Endothelial cell of umbilical vein (primary cell): ENCODE measurements around the gene TSPAN10. TPM values are rescaled to one million over a fixed set of nuclear protein-coding genes. Genes with fewer than 3 reads are reported as not detected.

Experiments used
- BruUV-seq: library from RNA; stranded (reverse); fragments of 400-500 nt; replicated peaks from 2 replicates; lab custom pipeline; 2021; lab: Mats Ljungman, UMichigan
- CTCF ChIA-PET: fragments of 300-600, 350-600 bp; sonication (Branson Sonifier 250); formaldehyde crosslinking; loops from one replicate; lab custom pipeline; 2021; ENCODE audit warnings: antibody characterized with exemption, inconsistent platforms; lab: Charles Lee
- POLR2A ChIA-PET: fragments of 300-600, 350-600 bp; sonication (Branson Sonifier 250); formaldehyde crosslinking; loops from one replicate; lab custom pipeline; 2021; ENCODE audit warnings: antibody characterized with exemption, inconsistent platforms; lab: Charles Lee
- DNase-seq: peaks from one replicate; pipeline ENCODE4 v3.0.0-alpha.2; 2011; ENCODE audit warnings: low read depth, low spot score
- FAIRE-seq: peaks from 2 replicates; lab custom pipeline; 2011; peaks lifted over from hg19 to GRCh38; lab: Jason Lieb, UNC
- H2AFZ ChIP-seq: 2 replicates; pipeline ENCODE4 v1.6.0; 2012; ENCODE audit warnings: low read depth, low read length, control low read depth, inconsistent platforms
- H3K27ac ChIP-seq: 2 replicates; pipeline ENCODE4 v1.5.1; 2011; ENCODE audit warnings: low read depth, mild to moderate bottlenecking, control low read depth, low read length, moderate library complexity; ENCODE audit not compliant: insufficient read depth
- H3K27me3 ChIP-seq, 2 experiments: 2 replicates each; pipeline versions ENCODE4 v1.6.0 to v1.6.1; 2011; ENCODE audit warnings: low read length in 2 of 2, mixed read lengths in 1 of 2; ENCODE audit not compliant: control insufficient read depth in 2 of 2, insufficient read depth in 2 of 2
- H3K36me3 ChIP-seq, 2 experiments: 2 replicates in 1 of 2; 3 replicates in 1 of 2; pipeline ENCODE4 v1.5.1; 2011; ENCODE audit warnings: low read length in 2 of 2, mild to moderate bottlenecking in 1 of 2, moderate library complexity in 1 of 2; ENCODE audit not compliant: control insufficient read depth in 2 of 2, insufficient read depth in 2 of 2; ENCODE audit errors: extremely low read depth in 1 of 2
- H3K4me1 ChIP-seq: 3 replicates; pipeline ENCODE4 v1.5.1; 2011; ENCODE audit warnings: mild to moderate bottlenecking, low read length; ENCODE audit not compliant: control insufficient read depth, insufficient read depth; ENCODE audit errors: extremely low read depth
- H3K4me2 ChIP-seq: 2 replicates; pipeline ENCODE4 v1.6.1; 2011; ENCODE audit warnings: low read length, control low read depth, mixed read lengths; ENCODE audit not compliant: insufficient read depth
- H3K4me3 ChIP-seq, 3 experiments: fragments of 200-600 bp in 1 of 3; sonication (generic), shearing (Covaris generic) in 1 of 3; replicated peaks in 1 of 3; 2 replicates each; pipeline ENCODE4 v1.5.1; 2011 to 2016; ENCODE audit warnings: control low read depth in 3 of 3, low read length in 3 of 3, mild to moderate bottlenecking in 2 of 3, inconsistent platforms in 1 of 3, low read depth in 1 of 3, moderate library complexity in 1 of 3; ENCODE audit not compliant: insufficient read depth in 1 of 3
- H3K79me2 ChIP-seq: 2 replicates; pipeline ENCODE4 v1.6.0; 2012; ENCODE audit warnings: low read length, inconsistent platforms; ENCODE audit not compliant: control insufficient read depth, insufficient read depth
- H3K9ac ChIP-seq: replicated peaks from 2 replicates; pipeline ENCODE3; 2011; ENCODE audit warnings: low read length, control low read depth; ENCODE audit not compliant: insufficient read depth; ENCODE audit errors: extremely low read depth
- H3K9me1 ChIP-seq: replicated peaks from 3 replicates; pipeline ENCODE4 v1.6.0; 2011; ENCODE audit warnings: mild to moderate bottlenecking, low read length; ENCODE audit not compliant: control insufficient read depth, insufficient read depth; ENCODE audit errors: extremely low read depth
- H3K9me3 ChIP-seq: replicated peaks from 2 replicates; pipeline ENCODE4 v1.5.1; 2012; ENCODE audit warnings: low read length, inconsistent platforms; ENCODE audit not compliant: control insufficient read depth, insufficient read depth
- H4K20me1 ChIP-seq: replicated peaks from 2 replicates; pipeline ENCODE3; 2011; ENCODE audit warnings: mild to moderate bottlenecking, low read length; ENCODE audit not compliant: control insufficient read depth, insufficient read depth; ENCODE audit errors: extremely low read depth
- CTCF ChIP-seq, 2 donors: IDR thresholded peaks; 1 replicate in 1 of 2; 2 replicates in 1 of 2; pipeline ENCODE4 v1.5.1; 2011; ENCODE audit warnings: low read length in 2 of 2, mild to moderate bottlenecking in 2 of 2, moderate library complexity in 2 of 2, control low read depth in 1 of 2, inconsistent platforms in 1 of 2, low read depth in 1 of 2; ENCODE audit not compliant: insufficient read depth in 1 of 2; ENCODE audit errors: extremely low read depth in 1 of 2
- EZH2 ChIP-seq: IDR thresholded peaks from 2 replicates; pipeline ENCODE4 v1.6.1; 2012; ENCODE audit warnings: borderline replicate concordance, low read depth, mild to moderate bottlenecking, moderate library complexity, low read length, inconsistent platforms; ENCODE audit not compliant: severe bottlenecking
- FOS ChIP-seq: IDR thresholded peaks from 2 replicates; pipeline ENCODE4 v1.6.1; 2011; ENCODE audit warnings: mild to moderate bottlenecking, low read length, moderate library complexity, borderline replicate concordance; ENCODE audit not compliant: insufficient read depth
- GATA2 ChIP-seq: IDR thresholded peaks from 2 replicates; pipeline ENCODE4 v1.7.0; 2011; ENCODE audit warnings: low read depth, mild to moderate bottlenecking, moderate library complexity, mixed read lengths, low read length; ENCODE audit not compliant: insufficient read length, insufficient read depth
- JUN ChIP-seq: IDR thresholded peaks from 2 replicates; pipeline ENCODE4 v1.6.1; 2011; ENCODE audit warnings: borderline replicate concordance, low read depth; ENCODE audit not compliant: insufficient read length, insufficient read depth
- MYC ChIP-seq: IDR thresholded peaks from one replicate; pipeline ENCODE4 v1.6.1; 2011; ENCODE audit warnings: mild to moderate bottlenecking, low read depth, low read length
- POLR2A ChIP-seq: IDR thresholded peaks from 2 replicates; pipeline ENCODE4 v1.6.1; 2012; ENCODE audit warnings: low read depth, mild to moderate bottlenecking, control low read depth, low read length
- POLR2AphosphoS5 ChIP-seq: IDR thresholded peaks from 2 replicates; pipeline ENCODE4 v1.6.1; 2012; ENCODE audit warnings: low read depth, mild to moderate bottlenecking, control low read depth, low read length, moderate library complexity; ENCODE audit not compliant: insufficient read depth
- dilution Hi-C: fragments of 300-500 bp; cut with MboI; formaldehyde crosslinking; loops from one replicate; pipeline ENCODE4 v1.15.0; 2019; ENCODE audit warnings: low sequenced_read_pairs; ENCODE audit not compliant: extremely low pct_ligation_motif_present
- intact Hi-C: fragments of 100-400 bp; cut with micrococcal nuclease; formaldehyde crosslinking; loops from one replicate; pipeline ENCODE4 v1.10.0; 2022
- polyA plus RNA-seq, 4 experiments: library from polyadenylated mRNA; depleted of rRNA in 3 of 4; stranded (reverse) in 3 of 4; unstranded in 1 of 4; fragments of >200 nt; gene quantifications; 2 replicates each; pipeline versions ENCODE4 v1.2.1 to v1.2.3, GENCODE V29; 2011 to 2012; ENCODE audit warnings: missing spikeins in 1 of 4
- total RNA-seq: library from RNA; stranded (reverse); gene quantifications from 2 replicates; pipeline ENCODE4 v1.2.3, GENCODE V29; 2021
- TF ChIP-seq, protein P1 (sequence below): IDR thresholded peaks from 2 replicates; pipeline ENCODE4 v1.6.1; 2011; ENCODE audit not compliant: insufficient read depth, insufficient read length

Gene TSPAN10
- total and polyA plus RNA-seq, 2 donors (not counting 3 experiments of a cell fraction or from before 2014, with no cell fraction given), result 0.91 to 1.1 TPM

DNA sequence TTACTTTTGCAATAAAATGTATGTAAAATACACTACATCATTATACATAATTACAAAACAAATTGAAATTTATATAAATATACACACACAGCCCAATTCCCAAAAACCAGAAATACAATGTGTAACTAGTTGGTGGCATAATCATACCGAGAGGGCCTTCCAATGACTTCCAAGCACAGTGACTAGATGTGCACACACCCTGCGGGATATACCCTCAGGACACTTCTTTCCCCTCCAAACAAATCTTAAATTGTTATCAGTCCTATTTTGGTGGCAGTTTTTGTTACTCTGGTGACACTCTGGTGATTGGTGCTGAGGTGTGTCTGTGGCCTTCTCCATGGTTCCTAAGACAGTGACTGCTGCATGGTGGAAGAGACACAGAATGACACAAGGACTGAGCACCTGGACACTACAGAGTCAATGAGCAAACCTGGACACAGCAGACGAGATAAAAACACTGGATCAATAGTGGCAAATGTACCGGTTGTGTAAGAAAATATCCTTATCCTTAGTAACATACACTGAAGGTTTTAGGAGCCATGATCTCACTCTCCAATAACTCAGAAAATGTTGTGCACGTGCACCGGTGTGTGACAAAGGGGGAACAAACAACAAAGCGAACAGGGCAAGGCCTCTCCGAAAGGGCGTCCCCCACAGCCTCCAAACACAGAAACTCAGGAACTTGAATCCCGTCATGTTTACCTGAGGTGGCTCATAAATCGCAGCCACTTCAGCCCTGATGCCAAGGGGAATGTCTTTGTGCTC lies 33.0 kb upstream of the TSPAN10 start:
- Histone ChIP-seq H3K79me2 (peaks cover 24% of the 10 kb centered on the region), H3K4me3 (no peak overlapping the region), H3K4me1 (peaks cover 6% of the 10 kb centered on the region), H3K9me1 (no peaks in the 10 kb centered on the region), H3K27me3 (no peaks in the 10 kb centered on the region), H3K36me3 (peaks cover 33% of the 10 kb centered on the region in 2 experiments), H3K9me3 (no peaks in the 10 kb centered on the region), H3K4me2 (no peak overlapping the region), H3K9ac (no peak overlapping the region), H2AFZ (no peak overlapping the region), H4K20me1 (peaks cover 5% of the 10 kb centered on the region), H3K27ac (no peak overlapping the region)
- CTCF ChIA-PET, result interaction anchor here (0.8 kb wide), 1 partner anchor 25 kb away, joined by 3 read pairs; no protein-coding TSS in a partner anchor
- TF ChIP-seq, protein P1, sequence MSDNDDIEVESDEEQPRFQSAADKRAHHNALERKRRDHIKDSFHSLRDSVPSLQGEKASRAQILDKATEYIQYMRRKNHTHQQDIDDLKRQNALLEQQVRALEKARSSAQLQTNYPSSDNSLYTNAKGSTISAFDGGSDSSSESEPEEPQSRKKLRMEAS, result no peak
- TF ChIP-seq POLR2A, result no peak
- no peak for TF ChIP-seq EZH2
- no peak for TF ChIP-seq CTCF (IDR thresholded peaks at IDR 0.05; ENCODE audit: extremely low read depth in 1 of 2, insufficient read depth in 1 of 2, low read depth in 1 of 2, low read length in 2 of 2)
- TF ChIP-seq JUN, result no peak
- no peak for TF ChIP-seq GATA2
- TF ChIP-seq MYC, result no peak
- TF ChIP-seq FOS, result no peak
- TF ChIP-seq POLR2AphosphoS5, result no peak
- BruUV-seq, result no TSS peak
- POLR2A ChIA-PET, result no interaction called here
- dilution Hi-C loops, result no loop called here
- intact Hi-C loops, result loop anchor here (5.0 kb wide), 1 partner anchor 37 kb away; no protein-coding TSS in a partner anchor
- FAIRE-seq, result no peak
- DNase-seq, result no peak
